Tibial nerve (tissue), 4 donors: ENCODE results near the gene HMX1.

Source experiments
- EP300 ChIP-seq, 2 donors: sonication (generic); formaldehyde crosslinking; IDR thresholded peaks; one replicate each; pipeline ENCODE4 v1.6.1; 2017; ENCODE audit warnings: antibody characterized with exemption in 2 of 2, mild to moderate bottlenecking in 1 of 2
- TF ChIP-seq, protein P1 (sequence below), 5 experiments: fragments of 200-600 bp in 3 of 5; fragments of 450-650 bp in 2 of 5; sonication (generic) in 3 of 5; IDR thresholded peaks; one replicate each; pipeline ENCODE4 v1.5.1; 2016 to 2019; ENCODE audit warnings: antibody characterized with exemption in 5 of 5, mild to moderate bottlenecking in 3 of 5, moderate library complexity in 2 of 5

GRCh38 chr4:8871417-8872401 lies at the start of gene HMX1:
- TF ChIP-seq EP300 (IDR thresholded peaks at IDR 0.05), result no peak
- TF ChIP-seq, protein P1, sequence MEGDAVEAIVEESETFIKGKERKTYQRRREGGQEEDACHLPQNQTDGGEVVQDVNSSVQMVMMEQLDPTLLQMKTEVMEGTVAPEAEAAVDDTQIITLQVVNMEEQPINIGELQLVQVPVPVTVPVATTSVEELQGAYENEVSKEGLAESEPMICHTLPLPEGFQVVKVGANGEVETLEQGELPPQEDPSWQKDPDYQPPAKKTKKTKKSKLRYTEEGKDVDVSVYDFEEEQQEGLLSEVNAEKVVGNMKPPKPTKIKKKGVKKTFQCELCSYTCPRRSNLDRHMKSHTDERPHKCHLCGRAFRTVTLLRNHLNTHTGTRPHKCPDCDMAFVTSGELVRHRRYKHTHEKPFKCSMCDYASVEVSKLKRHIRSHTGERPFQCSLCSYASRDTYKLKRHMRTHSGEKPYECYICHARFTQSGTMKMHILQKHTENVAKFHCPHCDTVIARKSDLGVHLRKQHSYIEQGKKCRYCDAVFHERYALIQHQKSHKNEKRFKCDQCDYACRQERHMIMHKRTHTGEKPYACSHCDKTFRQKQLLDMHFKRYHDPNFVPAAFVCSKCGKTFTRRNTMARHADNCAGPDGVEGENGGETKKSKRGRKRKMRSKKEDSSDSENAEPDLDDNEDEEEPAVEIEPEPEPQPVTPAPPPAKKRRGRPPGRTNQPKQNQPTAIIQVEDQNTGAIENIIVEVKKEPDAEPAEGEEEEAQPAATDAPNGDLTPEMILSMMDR (IDR thresholded peaks at IDR 0.05), result no peak
